ENCODE results near the gene AOC3.

AOC3 gene

GRCh38 chr17:42886283-42887176 lies 35.5 kb downstream of the AOC3 start:
- no peak for TF ChIP-seq CTCF (IDR thresholded peaks at IDR 0.05; ENCODE audit: insufficient read depth, low read depth, low read length, missing control alignments)
- DNase-seq (ENCODE audit: low read depth): no peak
- H3K4me3 ChIP-seq (ENCODE audit: low read depth, low read length): no peak overlapping the region

GRCh38 chr17:42889809-42890208 lies 38.8 kb downstream of the AOC3 start:
- no peak for DNase-seq (ENCODE audit: low read depth)
- H3K4me3 ChIP-seq (ENCODE audit: low read depth, low read length): no peak overlapping the region
- no peak for TF ChIP-seq CTCF (IDR thresholded peaks at IDR 0.05; ENCODE audit: insufficient read depth, low read depth, low read length, missing control alignments)

GRCh38 chr17:42891539-42892152 lies 40.6 kb downstream of the AOC3 start:
- TF ChIP-seq CTCF (IDR thresholded peaks at IDR 0.05; ENCODE audit: insufficient read depth, low read depth, low read length, missing control alignments): no peak
- H3K4me3 ChIP-seq (ENCODE audit: low read depth, low read length): no peak overlapping the region
- no peak for DNase-seq (ENCODE audit: low read depth)

GRCh38 chr17:42893359-42893758 lies 42.4 kb downstream of the AOC3 start:
- no peak for TF ChIP-seq CTCF (IDR thresholded peaks at IDR 0.05; ENCODE audit: insufficient read depth, low read depth, low read length, missing control alignments)
- DNase-seq (ENCODE audit: low read depth): no peak
- H3K4me3 ChIP-seq (ENCODE audit: low read depth, low read length): no peak overlapping the region

GRCh38 chr17:42894283-42895184 lies 43.5 kb downstream of the AOC3 start:
- TF ChIP-seq CTCF (IDR thresholded peaks at IDR 0.05; ENCODE audit: insufficient read depth, low read depth, low read length, missing control alignments): no peak
- H3K4me3 ChIP-seq (ENCODE audit: low read depth, low read length): no peak overlapping the region
- DNase-seq (ENCODE audit: low read depth): no peak

- H3K4me3 ChIP-seq (ENCODE audit: low read depth, low read length): no peak overlapping the region
- no peak for DNase-seq (ENCODE audit: low read depth)
- no peak for TF ChIP-seq CTCF (IDR thresholded peaks at IDR 0.05; ENCODE audit: insufficient read depth, low read depth, low read length, missing control alignments)
Measured at GRCh38 chr17:42895185-42895555, 44.2 kb downstream of the AOC3 start.

All from GM12865 (cell line).